Testis (tissue), 2 donors: ENCODE data around the gene NEO1.

Experiments used
- CTCF ChIP-seq, 3 experiments: fragments of 450-650 bp in 2 of 3; fragments of 200-600 bp in 1 of 3; sonication (generic) in 1 of 3; IDR thresholded peaks; one replicate each; pipeline ENCODE4 v1.5.1; 2016 to 2019; ENCODE audit warnings: antibody characterized with exemption in 3 of 3, mild to moderate bottlenecking in 2 of 3, moderate library complexity in 1 of 3
- POLR2A ChIP-seq: fragments of 450-650 bp; IDR thresholded peaks from one replicate; pipeline ENCODE4 v1.6.1; 2017; ENCODE audit warnings: antibody characterized with exemption, mild to moderate bottlenecking, moderate library complexity

- TF ChIP-seq CTCF (IDR thresholded peaks at IDR 0.05) (no peak), POLR2A (no peak)
These were observed 90.8 kb downstream of the NEO1 start for GRCh38 chr15:73142802-73143762.
